H9 (cell line): ENCODE results near the gene PDE1C. TPM values are rescaled to one million over a fixed set of nuclear protein-coding genes. Genes with fewer than 3 reads are reported as not detected.
A peak's percentile ranks its signal among the peaks of the same experiment; 100 is the strongest.

ENCODE experiments used
- DNase-seq: peaks from one replicate; pipeline ENCODE4 v3.0.0-alpha.2; 2017
- H2AFZ ChIP-seq: one replicate; pipeline ENCODE4 v1.6.1; 2013; ENCODE audit warnings: mild to moderate bottlenecking, low read length, control low read depth, moderate library complexity
- H2AK5ac ChIP-seq: 2 replicates; pipeline ENCODE4 v1.6.1; 2013; ENCODE audit warnings: low read length, control low read depth, mixed read lengths; ENCODE audit not compliant: insufficient read length
- H2BK120ac ChIP-seq: one replicate; pipeline ENCODE4 v1.6.1; 2013; ENCODE audit warnings: low read depth, mild to moderate bottlenecking, low read length, control low read depth, inconsistent platforms; ENCODE audit not compliant: poor library complexity, severe bottlenecking
- H2BK12ac ChIP-seq: 2 replicates; pipeline ENCODE4 v1.6.1; 2013; ENCODE audit warnings: low read length, control low read depth, mixed read lengths, low read depth; ENCODE audit not compliant: insufficient read length
- H2BK15ac ChIP-seq: 2 replicates; pipeline ENCODE4 v1.6.1; 2013; ENCODE audit warnings: low read depth, low read length, control low read depth
- H2BK20ac ChIP-seq: one replicate; pipeline ENCODE4 v1.6.1; 2013; ENCODE audit warnings: low read depth, mild to moderate bottlenecking, low read length, control low read depth, inconsistent platforms; ENCODE audit not compliant: poor library complexity, severe bottlenecking
- H2BK5ac ChIP-seq: 2 replicates; pipeline ENCODE4 v1.6.1; 2013; ENCODE audit warnings: low read length, control low read depth, mixed read lengths; ENCODE audit not compliant: insufficient read length
- H3K14ac ChIP-seq: 2 replicates; pipeline ENCODE4 v1.6.1; 2013; ENCODE audit warnings: low read length, control low read depth; ENCODE audit not compliant: insufficient read depth
- H3K18ac ChIP-seq: 2 replicates; pipeline ENCODE4 v1.6.1; 2013; ENCODE audit warnings: low read depth, mild to moderate bottlenecking, mixed read lengths, low read length, control low read depth; ENCODE audit not compliant: insufficient read length
- H3K23ac ChIP-seq: 2 replicates; pipeline ENCODE4 v1.6.1; 2013; ENCODE audit warnings: low read length, control low read depth, mixed read lengths, low read depth; ENCODE audit not compliant: insufficient read length
- H3K23me2 ChIP-seq: 2 replicates; pipeline ENCODE4 v1.6.1; 2013; ENCODE audit warnings: low read depth, mild to moderate bottlenecking, mixed read lengths, low read length, control low read depth; ENCODE audit not compliant: insufficient read length, poor library complexity, severe bottlenecking
- H3K27ac ChIP-seq: 2 replicates; pipeline ENCODE4 v1.5.1; 2013; ENCODE audit warnings: low read length, control low read depth, mixed read lengths, low read depth; ENCODE audit not compliant: insufficient read length
- H3K27me3 ChIP-seq: 2 replicates; pipeline ENCODE4 v1.6.1; 2013; ENCODE audit warnings: low read length, control low read depth, inconsistent platforms; ENCODE audit not compliant: insufficient read depth
- H3K4ac ChIP-seq: 2 replicates; pipeline ENCODE4 v1.6.1; 2013; ENCODE audit warnings: low read depth, mild to moderate bottlenecking, control low read depth, inconsistent platforms, low read length, moderate library complexity
- H3K4me1 ChIP-seq: 2 replicates; pipeline ENCODE4 v1.6.1; 2013; ENCODE audit warnings: low read length, control low read depth, inconsistent platforms; ENCODE audit not compliant: insufficient read depth
- H3K4me2 ChIP-seq: 2 replicates; pipeline ENCODE4 v1.6.1; 2013; ENCODE audit warnings: low read length, control low read depth, mixed read lengths; ENCODE audit not compliant: insufficient read length, insufficient read depth
- H3K56ac ChIP-seq: 2 replicates; pipeline ENCODE4 v1.6.1; 2013; ENCODE audit warnings: low read depth, mild to moderate bottlenecking, mixed read lengths, low read length, control low read depth; ENCODE audit not compliant: insufficient read length
- H3K79me1 ChIP-seq: 2 replicates; pipeline ENCODE4 v1.6.1; 2013; ENCODE audit warnings: low read depth, mild to moderate bottlenecking, moderate library complexity, low read length, control low read depth, inconsistent platforms; ENCODE audit not compliant: insufficient read depth, poor library complexity, severe bottlenecking
- H3K79me2 ChIP-seq: 2 replicates; pipeline ENCODE4 v1.6.1; 2013; ENCODE audit warnings: low read length, control low read depth, inconsistent platforms; ENCODE audit not compliant: insufficient read depth
- H3K9ac ChIP-seq: 2 replicates; pipeline ENCODE4 v1.6.1; 2013; ENCODE audit warnings: low read length, control low read depth, mixed read lengths; ENCODE audit not compliant: insufficient read length; ENCODE audit errors: extremely low read depth
- H3K9me3 ChIP-seq: one replicate; pipeline ENCODE4 v1.6.1; 2013; ENCODE audit warnings: low read depth, low read length, inconsistent platforms; ENCODE audit not compliant: control insufficient read depth
- H3T11ph ChIP-seq: one replicate; pipeline ENCODE4 v1.6.1; 2013; ENCODE audit warnings: mild to moderate bottlenecking, low read length, control low read depth, inconsistent platforms
- H4K20me1 ChIP-seq: one replicate; pipeline ENCODE4 v1.6.1; 2013; ENCODE audit not compliant: control insufficient read depth, insufficient read length, insufficient read depth
- H4K5ac ChIP-seq: 2 replicates; pipeline ENCODE4 v1.6.1; 2013; ENCODE audit warnings: low read depth, mild to moderate bottlenecking, mixed read lengths, low read length, control low read depth; ENCODE audit not compliant: insufficient read length
- H4K8ac ChIP-seq: replicated peaks from 2 replicates; pipeline ENCODE4 v1.6.1; 2013; ENCODE audit warnings: low read length, control low read depth, mixed read lengths, low read depth; ENCODE audit not compliant: insufficient read length
- H4K91ac ChIP-seq: 2 replicates; pipeline ENCODE4 v1.6.1; 2013; ENCODE audit warnings: low read depth, mild to moderate bottlenecking, moderate library complexity, mixed read lengths, low read length, control low read depth; ENCODE audit not compliant: insufficient read length
- H3K27ac Mint-ChIP-seq, 3 experiments: 2 replicates in 2 of 3; 3 replicates in 1 of 3; pipeline ENCODE4 v1.8.0; 2020 to 2021; ENCODE audit warnings: mixed read lengths in 3 of 3, mild to moderate bottlenecking in 1 of 3, moderate library complexity in 1 of 3
- H3K27me3 Mint-ChIP-seq: 2 replicates; pipeline ENCODE4 v1.8.0; 2021; ENCODE audit warnings: low read depth, mild to moderate bottlenecking, moderate library complexity, mixed read lengths
- H3K36me3 Mint-ChIP-seq, 3 experiments: 2 replicates in 2 of 3; 3 replicates in 1 of 3; pipeline ENCODE4 v1.8.0; 2020 to 2021; ENCODE audit warnings: low read depth in 3 of 3, mixed read lengths in 3 of 3; ENCODE audit not compliant: insufficient read depth in 1 of 3
- H3K4me1 Mint-ChIP-seq, 2 experiments: 2 replicates each; pipeline ENCODE4 v1.8.0; 2020; ENCODE audit warnings: mixed read lengths in 2 of 2
- H3K4me3 Mint-ChIP-seq, 2 experiments: 2 replicates in 1 of 2; 3 replicates in 1 of 2; pipeline ENCODE4 v1.8.0; 2020 to 2021; ENCODE audit warnings: mild to moderate bottlenecking in 2 of 2, mixed read lengths in 2 of 2, moderate library complexity in 1 of 2
- H3K9me3 Mint-ChIP-seq, 2 experiments: 2 replicates in 1 of 2; 3 replicates in 1 of 2; pipeline ENCODE4 v1.8.0; 2020; ENCODE audit warnings: mild to moderate bottlenecking in 2 of 2, mixed read lengths in 2 of 2, moderate library complexity in 1 of 2
- WGBS: extraction: QIAGEN DNeasy Blood & Tissue Kit; methylation state at CpG from one replicate; pipeline ENCODE4 v1.1.7; 2013; ENCODE audit warnings: missing lambda C conversion rate, low lambda C conversion rate, mixed read lengths; ENCODE audit not compliant: insufficient read length; ENCODE audit errors: extremely low coverage; 5-methylcytosine and 5-hydroxymethylcytosine counted together
- total RNA-seq: library from RNA; stranded (reverse); gene quantifications from 2 replicates; pipeline ENCODE4 v1.2.1, GENCODE V29; 2021
- TF ChIP-seq, protein P1 (sequence below): fragments of 200-600 bp; sonication (generic); conservative IDR thresholded peaks from 3 replicates; pipeline ENCODE4 v1.8.0; 2021; ENCODE audit warnings: antibody characterized with exemption, mild to moderate bottlenecking

Gene PDE1C
- total RNA-seq, 1 experiment from 2014 or later = 0.17 TPM

DNA sequence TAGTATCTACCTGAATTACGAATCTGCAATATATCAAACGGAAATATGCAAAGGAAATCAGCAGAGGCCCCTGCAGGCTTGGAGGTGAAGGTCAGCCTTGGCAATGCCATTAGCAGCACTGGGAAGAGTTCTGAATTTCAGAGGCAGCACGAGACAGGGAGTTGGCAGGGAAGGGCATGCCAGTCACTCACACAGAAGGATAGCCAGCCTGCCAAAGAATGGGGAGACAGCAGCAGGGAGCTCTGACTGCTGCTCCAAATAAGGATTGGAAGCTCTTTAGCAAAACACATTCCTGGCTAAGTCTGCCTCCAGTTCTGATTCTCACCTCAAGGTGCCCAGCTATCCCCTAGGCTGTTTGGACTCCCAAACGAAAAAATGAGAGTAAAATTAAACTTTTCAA lies 188.0 kb downstream of the PDE1C start:
- Histone ChIP-seq H3T11ph (no peak overlapping the region), H3K79me1 (no peaks in the 10 kb centered on the region), H2BK5ac (no peak overlapping the region), H3K27ac (no peak overlapping the region), H4K91ac (no peak overlapping the region), H2BK120ac (no peak overlapping the region), H3K23ac (no peak overlapping the region), H4K8ac (no peak overlapping the region), H3K9me3 (no peaks in the 10 kb centered on the region), H2BK15ac (no peak overlapping the region), H2BK20ac (no peak overlapping the region), H4K5ac (no peak overlapping the region), H2AK5ac (no peak overlapping the region), H3K18ac (no peak overlapping the region), H2BK12ac (no peak overlapping the region), H2AFZ (no peak overlapping the region), H3K14ac (no peak overlapping the region), H3K4ac (no peak overlapping the region), H3K23me2 (no peaks in the 10 kb centered on the region), H4K20me1 (no peaks in the 10 kb centered on the region), H3K56ac (no peak overlapping the region), H3K4me2 (no peak overlapping the region), H3K4me1 (no peaks in the 10 kb centered on the region), H3K9ac (no peak overlapping the region), H3K79me2 (no peaks in the 10 kb centered on the region), H3K27me3 (no peaks in the 10 kb centered on the region)
- no peaks in the 10 kb centered on the region; the same call in 1 of the 2 replicates for H3K27me3 Mint-ChIP-seq
- H3K4me1 Mint-ChIP-seq = peaks cover 6 to 8% of the 10 kb centered on the region in 2 experiments
- WGBS = no CpG with 5 or more reads among the region's 4 CpGs
- peak; percentile 37 for DNase-seq
- H3K27ac Mint-ChIP-seq = no peak overlapping the region
- H3K9me3 Mint-ChIP-seq = peaks cover 3 to 6% of the 10 kb centered on the region in 2 experiments; a peak in 2 of 5 replicates
- TF ChIP-seq, protein P1, sequence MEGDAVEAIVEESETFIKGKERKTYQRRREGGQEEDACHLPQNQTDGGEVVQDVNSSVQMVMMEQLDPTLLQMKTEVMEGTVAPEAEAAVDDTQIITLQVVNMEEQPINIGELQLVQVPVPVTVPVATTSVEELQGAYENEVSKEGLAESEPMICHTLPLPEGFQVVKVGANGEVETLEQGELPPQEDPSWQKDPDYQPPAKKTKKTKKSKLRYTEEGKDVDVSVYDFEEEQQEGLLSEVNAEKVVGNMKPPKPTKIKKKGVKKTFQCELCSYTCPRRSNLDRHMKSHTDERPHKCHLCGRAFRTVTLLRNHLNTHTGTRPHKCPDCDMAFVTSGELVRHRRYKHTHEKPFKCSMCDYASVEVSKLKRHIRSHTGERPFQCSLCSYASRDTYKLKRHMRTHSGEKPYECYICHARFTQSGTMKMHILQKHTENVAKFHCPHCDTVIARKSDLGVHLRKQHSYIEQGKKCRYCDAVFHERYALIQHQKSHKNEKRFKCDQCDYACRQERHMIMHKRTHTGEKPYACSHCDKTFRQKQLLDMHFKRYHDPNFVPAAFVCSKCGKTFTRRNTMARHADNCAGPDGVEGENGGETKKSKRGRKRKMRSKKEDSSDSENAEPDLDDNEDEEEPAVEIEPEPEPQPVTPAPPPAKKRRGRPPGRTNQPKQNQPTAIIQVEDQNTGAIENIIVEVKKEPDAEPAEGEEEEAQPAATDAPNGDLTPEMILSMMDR = peak; percentile 32; the same call in 2 of the 3 replicates
- peaks cover 0 to 3% (median 0%) of the 10 kb centered on the region in 3 experiments; a peak in 1 of 7 replicates for H3K36me3 Mint-ChIP-seq
- no peak overlapping the region for H3K4me3 Mint-ChIP-seq
